ENCODE measurements around the gene TIGAR.

The TIGAR gene

GRCh38 chr12:4282892-4283511 lies 38.0 kb upstream of the TIGAR start:
- DNase-seq = no peak

GRCh38 chr12:4283512-4284255 lies 37.3 kb upstream of the TIGAR start:
- DNase-seq = no peak

GRCh38 chr12:4284306-4284705 lies 36.7 kb upstream of the TIGAR start:
- DNase-seq = no peak

- DNase-seq = no peak
Observed at GRCh38 chr12:4285070-4285469, 35.9 kb upstream of the TIGAR start.

GRCh38 chr12:4286228-4286627 lies 34.8 kb upstream of the TIGAR start:
- DNase-seq = no peak

GRCh38 chr12:4286771-4287317 lies 34.2 kb upstream of the TIGAR start:
- no peak for DNase-seq

GRCh38 chr12:4287325-4288211 lies 33.4 kb upstream of the TIGAR start:
- no peak for DNase-seq

- peak; percentile 31 for DNase-seq
Observed at GRCh38 chr12:4288296-4289131, 32.5 kb upstream of the TIGAR start.

- peak; percentile 52 for DNase-seq
Observed at GRCh38 chr12:4289231-4289878, 31.7 kb upstream of the TIGAR start.

- peak; percentile 32 for DNase-seq
Observed at GRCh38 chr12:4289998-4290790, 30.8 kb upstream of the TIGAR start.

- DNase-seq = no peak
Observed at GRCh38 chr12:4292341-4293073, 28.5 kb upstream of the TIGAR start.

GRCh38 chr12:4293299-4293965 lies 27.6 kb upstream of the TIGAR start:
- DNase-seq = peak; percentile 51

GRCh38 chr12:4293966-4294505 lies 27.0 kb upstream of the TIGAR start:
- DNase-seq = no peak

- DNase-seq = no peak
Observed at GRCh38 chr12:4296751-4297150, 24.3 kb upstream of the TIGAR start.

GRCh38 chr12:4297617-4298016 lies 23.4 kb upstream of the TIGAR start:
- no peak for DNase-seq

GRCh38 chr12:4300883-4301282 lies 20.1 kb upstream of the TIGAR start:
- DNase-seq = no peak

- no peak for DNase-seq
Observed at GRCh38 chr12:4301932-4302501, 19.0 kb upstream of the TIGAR start.

GRCh38 chr12:4302881-4303280 lies 18.1 kb upstream of the TIGAR start:
- no peak for DNase-seq

GRCh38 chr12:4303750-4304149 lies 17.3 kb upstream of the TIGAR start:
- no peak for DNase-seq

Measured in retina (tissue), 1 donor.